HG02981 (cell line): ENCODE data around the gene CHD9.
A peak's percentile ranks its signal among the peaks of the same experiment; 100 is the strongest.

ENCODE experiments used
- ATAC-seq: cut with Tn5 transposase; IDR thresholded peaks from one replicate; pipeline ENCODE4 v1.9.1; 2021; ENCODE audit warnings: mild to moderate bottlenecking, moderate library complexity; ENCODE audit not compliant: unreplicated experiment

Gene CHD9

GRCh38 chr16:53093162-53093744 lies 38.5 kb downstream of the CHD9 start:
- no peak for ATAC-seq

- ATAC-seq: peak; percentile 42
Measured at GRCh38 chr16:53094013-53094630, 39.3 kb downstream of the CHD9 start.

- no peak for ATAC-seq
Measured at GRCh38 chr16:53097190-53097589, 42.4 kb downstream of the CHD9 start.

GRCh38 chr16:53098526-53099317 lies 43.9 kb downstream of the CHD9 start:
- peak; percentile 67 for ATAC-seq

GRCh38 chr16:53099318-53100130 lies 44.7 kb downstream of the CHD9 start:
- ATAC-seq: peak; percentile 55

- no peak for ATAC-seq
Measured at GRCh38 chr16:53100131-53100748, 45.4 kb downstream of the CHD9 start.

GRCh38 chr16:53100889-53101288 lies 46.1 kb downstream of the CHD9 start:
- no peak for ATAC-seq

- ATAC-seq: no peak
Measured at GRCh38 chr16:53103811-53104210, 49.0 kb downstream of the CHD9 start.

GRCh38 chr16:53105565-53105964 lies 50.8 kb downstream of the CHD9 start:
- ATAC-seq: no peak

- ATAC-seq: no peak
Measured at GRCh38 chr16:53111078-53111791, 56.4 kb downstream of the CHD9 start.

- ATAC-seq: no peak
Measured at GRCh38 chr16:53112015-53112414, 57.2 kb downstream of the CHD9 start.

GRCh38 chr16:53115047-53115446 lies 60.3 kb downstream of the CHD9 start:
- no peak for ATAC-seq

- no peak for ATAC-seq
Measured at GRCh38 chr16:53115773-53116172, 61.0 kb downstream of the CHD9 start.

- no peak for ATAC-seq
Measured at GRCh38 chr16:53121043-53121620, 66.3 kb downstream of the CHD9 start.

GRCh38 chr16:53121661-53122060 lies 66.9 kb downstream of the CHD9 start:
- no peak for ATAC-seq

GRCh38 chr16:53123747-53124146 lies 69.0 kb downstream of the CHD9 start:
- ATAC-seq: no peak

- ATAC-seq: no peak
Measured at GRCh38 chr16:53126390-53126789, 71.6 kb downstream of the CHD9 start.

GRCh38 chr16:53129281-53130158 lies 74.7 kb downstream of the CHD9 start:
- no peak for ATAC-seq
